Vagina (tissue), 2 donors: Measurements from ENCODE around the gene TMEM92. TPM values are rescaled to one million over a fixed set of nuclear protein-coding genes. Genes with fewer than 3 reads are reported as not detected.
"Not testable (repeated sequence)": the region's sequence is repeated elsewhere in the genome, so short reads cannot be mapped to it uniquely, and the experiment has no call there.

Source experiments
- DNase-seq, 2 donors: peaks; one replicate each; pipeline ENCODE4 v3.0.0-alpha.2; 2017; ENCODE audit errors: extremely low spot score in 2 of 2
- H3K27ac ChIP-seq: fragments of 200-600 bp; sonication (generic); one replicate; pipeline ENCODE4 v1.5.1; 2019
- H3K27me3 ChIP-seq: fragments of 200-600 bp; sonication (generic); one replicate; pipeline ENCODE4 v1.5.1; 2019
- H3K36me3 ChIP-seq, 2 donors: fragments of 200-600 bp; sonication (generic); one replicate each; pipeline ENCODE4 v1.5.1; 2017 to 2019
- H3K4me1 ChIP-seq: fragments of 200-600 bp; sonication (generic); one replicate; pipeline ENCODE4 v1.5.1; 2019
- H3K4me3 ChIP-seq, 2 donors: fragments of 200-600 bp; sonication (generic); 1 replicate in 1 of 2; 2 replicates in 1 of 2; pipeline ENCODE4 v1.5.1; 2016 to 2019
- H3K9me3 ChIP-seq: fragments of 200-600 bp; sonication (generic); one replicate; pipeline ENCODE4 v1.5.1; 2019
- CTCF ChIP-seq, 3 experiments: fragments of 450-650 bp in 2 of 3; fragments of 200-600 bp in 1 of 3; sonication (generic) in 1 of 3; IDR thresholded peaks; one replicate each; pipeline ENCODE4 v1.5.1; 2017 to 2019; ENCODE audit warnings: antibody characterized with exemption in 3 of 3, mild to moderate bottlenecking in 2 of 3, moderate library complexity in 2 of 3
- POLR2A ChIP-seq, 2 donors: fragments of 450-650 bp; IDR thresholded peaks; one replicate each; pipeline ENCODE4 v1.6.1; 2017; ENCODE audit warnings: antibody characterized with exemption in 2 of 2, mild to moderate bottlenecking in 2 of 2, moderate library complexity in 2 of 2
- POLR2AphosphoS5 ChIP-seq, 2 donors: sonication (generic); formaldehyde crosslinking; IDR thresholded peaks; one replicate each; pipeline ENCODE4 v1.9.0; 2017; ENCODE audit warnings: antibody characterized with exemption in 2 of 2, mild to moderate bottlenecking in 2 of 2, low read depth in 1 of 2; ENCODE audit not compliant: insufficient read depth in 1 of 2
- intact Hi-C: fragments of 100-400 bp; cut with DNase I; formaldehyde crosslinking; loops from one replicate; pipeline ENCODE4 v1.15.1; 2023
- total RNA-seq: library from RNA; depleted of rRNA; stranded (reverse); fragments of >200 nt; gene quantifications from one replicate; pipeline ENCODE4 v1.2.3, GENCODE V29; 2016

The TMEM92 gene
- total RNA-seq, 1 donor from 2014 or later: 0.74 TPM

GRCh38 chr17:50314456-50315011, 40.3 kb downstream of the TMEM92 start:
- no peak overlapping the region for H3K27ac ChIP-seq
- no peak for DNase-seq

GRCh38 chr17:50316016-50316587, 41.8 kb downstream of the TMEM92 start:
- Histone ChIP-seq H3K27me3 (no peaks in the 10 kb centered on the region), H3K36me3 (no peaks in the 10 kb centered on the region), H3K4me3 (no peak overlapping the region), H3K9me3 (no peaks in the 10 kb centered on the region), H3K4me1 (peaks cover 18% of the 10 kb centered on the region), H3K27ac (no peak overlapping the region)
- no peak for DNase-seq
- intact Hi-C loops: no loop called here
- no peak for TF ChIP-seq CTCF (IDR thresholded peaks at IDR 0.05)
- TF ChIP-seq POLR2AphosphoS5 (IDR thresholded peaks at IDR 0.05; ENCODE audit: insufficient read depth in 1 of 2, low read depth in 1 of 2): peak in 1 of 2 donors; percentile 39
- TF ChIP-seq POLR2A (IDR thresholded peaks at IDR 0.05): no peak

More at GRCh38 chr17:50314456-50315011, 40.3 kb downstream of the TMEM92 start:
- H3K27me3 ChIP-seq: no peaks in the 10 kb centered on the region
- H3K9me3 ChIP-seq: no peaks in the 10 kb centered on the region
- H3K4me3 ChIP-seq: no peak overlapping the region
- intact Hi-C loops: no loop called here
- H3K36me3 ChIP-seq: no peaks in the 10 kb centered on the region
- TF ChIP-seq POLR2A (IDR thresholded peaks at IDR 0.05) (no peak), CTCF (IDR thresholded peaks at IDR 0.05) (no peak), POLR2AphosphoS5 (IDR thresholded peaks at IDR 0.05; ENCODE audit: insufficient read depth in 1 of 2, low read depth in 1 of 2) (no peak)
- peaks cover 15% of the 10 kb centered on the region for H3K4me1 ChIP-seq

GRCh38 chr17:50316660-50317059, 42.4 kb downstream of the TMEM92 start:
- H3K36me3 ChIP-seq, intact Hi-C loops, DNase-seq, H3K4me3 ChIP-seq, H3K27me3 ChIP-seq, H3K9me3 ChIP-seq, H3K27ac ChIP-seq: not testable (repeated sequence)
- peaks cover 18% of the 10 kb centered on the region for H3K4me1 ChIP-seq

- no peak for TF ChIP-seq CTCF (IDR thresholded peaks at IDR 0.05)
- no peak for TF ChIP-seq POLR2A (IDR thresholded peaks at IDR 0.05)
- TF ChIP-seq POLR2AphosphoS5 (IDR thresholded peaks at IDR 0.05; ENCODE audit: insufficient read depth in 1 of 2, low read depth in 1 of 2): no peak
- Histone ChIP-seq H3K4me1 (peaks cover 18% of the 10 kb centered on the region), H3K27me3 (no peaks in the 10 kb centered on the region), H3K27ac (no peak overlapping the region), H3K9me3 (no peaks in the 10 kb centered on the region), H3K4me3 (no peak overlapping the region), H3K36me3 (no peaks in the 10 kb centered on the region)
- intact Hi-C loops: no loop called here
- no peak for DNase-seq
These were observed 42.9 kb downstream of the TMEM92 start for GRCh38 chr17:50317121-50317520.

- H3K27me3 ChIP-seq: no peaks in the 10 kb centered on the region
- TF ChIP-seq CTCF (IDR thresholded peaks at IDR 0.05): no peak
- TF ChIP-seq POLR2AphosphoS5 (IDR thresholded peaks at IDR 0.05; ENCODE audit: insufficient read depth in 1 of 2, low read depth in 1 of 2): peak in 1 of 2 donors; percentile 61
- H3K9me3 ChIP-seq: no peaks in the 10 kb centered on the region
- peak overlapping the region; percentile 30 for H3K27ac ChIP-seq
- peak overlapping the region in 1 of 2 donors; percentile 15 for H3K4me3 ChIP-seq
- intact Hi-C loops: no loop called here
- H3K36me3 ChIP-seq: no peaks in the 10 kb centered on the region
- DNase-seq: no peak
- peaks cover 18% of the 10 kb centered on the region for H3K4me1 ChIP-seq
These were observed 44.4 kb downstream of the TMEM92 start for GRCh38 chr17:50318501-50319285.
